NCI-H1694 treated with DMSO at 0.1 percent for 48 hours (cell line): ENCODE results near the gene PLD4.

ENCODE experiments used
- DNase-seq: peaks from one replicate; lab custom pipeline; 2025; lab: John Stamatoyannopoulos, UW

The PLD4 gene

GRCh38 chr14:104974665-104975390 lies 50.1 kb downstream of the PLD4 start:
- no peak for DNase-seq

GRCh38 chr14:104975481-104976197 lies 51.0 kb downstream of the PLD4 start:
- DNase-seq: peak; percentile 49

- DNase-seq: peak; percentile 78
These were observed 51.7 kb downstream of the PLD4 start for GRCh38 chr14:104976198-104977007.

DNA sequence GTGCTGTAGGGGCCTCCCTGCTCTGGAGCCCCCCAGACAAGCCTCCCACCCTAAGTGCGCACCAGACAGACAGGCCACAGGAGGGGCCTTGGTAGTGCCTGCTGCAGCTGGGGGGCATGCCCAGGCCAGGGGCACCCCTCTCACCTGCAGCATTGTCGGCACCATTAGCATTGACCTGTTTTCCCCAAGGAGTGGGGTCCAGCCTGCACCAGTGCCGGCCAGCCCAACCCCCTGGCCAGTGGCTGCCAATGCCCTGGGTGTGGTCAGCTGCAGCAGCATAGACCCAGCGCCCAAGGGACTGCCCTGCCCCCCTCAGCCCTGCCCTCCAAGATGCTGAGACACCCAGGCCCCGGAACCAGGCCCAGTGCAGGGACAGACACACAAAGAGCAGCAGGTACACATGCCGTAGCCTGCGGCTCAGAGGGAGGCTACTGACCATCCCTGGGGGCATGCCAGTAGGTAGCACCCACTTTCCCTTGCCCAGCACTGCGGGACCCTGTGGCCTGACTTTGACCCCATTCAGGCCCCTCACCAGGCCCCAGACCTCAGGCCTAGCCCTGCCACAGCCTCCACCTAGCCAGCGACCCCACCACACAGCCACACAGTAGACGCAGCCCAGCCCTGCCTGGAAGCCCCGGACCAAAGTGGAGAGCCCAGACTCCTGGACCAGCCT lies 52.5 kb downstream of the PLD4 start:
- DNase-seq: no peak

- DNase-seq: peak; percentile 71
These were observed 53.3 kb downstream of the PLD4 start, which contains the start of gene AHNAK2 for GRCh38 chr14:104977681-104978653. Gene AHNAK2, minus strand, starts transcription at chr14:104978374. Its CDS starts 137 bp downstream, at chr14:104978237.

DNA sequence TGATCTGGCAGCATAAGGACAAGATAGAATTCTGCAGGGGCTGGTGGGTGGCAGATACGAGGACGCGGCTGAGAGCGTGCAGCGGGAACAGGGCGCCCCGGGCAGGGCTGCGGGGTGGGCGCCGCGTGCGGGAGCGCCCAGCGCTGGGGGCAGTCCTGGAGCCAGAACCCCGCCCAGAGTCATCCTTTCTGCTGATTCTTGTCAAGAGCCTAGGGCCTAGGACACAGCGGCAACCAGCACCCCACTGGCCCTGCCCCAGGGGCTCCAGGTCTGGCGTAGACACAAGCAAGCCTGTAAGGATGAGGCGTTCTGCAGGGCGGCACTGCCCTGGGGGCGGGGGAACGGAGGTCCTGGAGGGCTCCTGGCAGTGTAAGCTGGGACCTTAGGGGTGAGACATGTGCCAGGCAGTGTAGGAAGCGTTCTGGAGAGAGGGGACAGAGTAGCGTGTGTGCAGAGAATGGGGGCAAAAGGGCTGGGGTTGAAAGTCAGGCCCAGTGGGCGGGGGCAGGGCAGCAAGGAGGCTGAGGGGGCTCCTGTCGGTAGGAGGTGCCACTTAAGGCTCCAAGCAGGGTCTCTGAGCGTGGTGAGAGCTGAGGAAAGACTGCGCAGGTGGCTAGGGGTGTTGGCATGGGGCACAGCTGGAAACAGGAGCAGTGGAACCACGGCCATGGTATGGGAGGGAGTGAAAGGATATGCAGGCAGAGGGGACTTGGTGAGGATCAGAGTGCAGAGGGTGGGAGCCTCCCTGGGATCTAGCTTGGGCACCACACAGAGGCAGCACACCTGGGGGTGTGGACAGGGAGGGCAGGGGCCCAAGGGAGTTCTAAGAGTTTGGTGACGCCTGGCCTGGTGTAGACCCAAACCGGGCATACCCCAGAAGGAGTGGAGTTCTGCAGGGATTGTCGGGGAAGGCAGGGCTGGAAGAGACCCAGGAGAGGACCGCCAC lies 54.3 kb downstream of the PLD4 start:
- DNase-seq: no peak

DNA sequence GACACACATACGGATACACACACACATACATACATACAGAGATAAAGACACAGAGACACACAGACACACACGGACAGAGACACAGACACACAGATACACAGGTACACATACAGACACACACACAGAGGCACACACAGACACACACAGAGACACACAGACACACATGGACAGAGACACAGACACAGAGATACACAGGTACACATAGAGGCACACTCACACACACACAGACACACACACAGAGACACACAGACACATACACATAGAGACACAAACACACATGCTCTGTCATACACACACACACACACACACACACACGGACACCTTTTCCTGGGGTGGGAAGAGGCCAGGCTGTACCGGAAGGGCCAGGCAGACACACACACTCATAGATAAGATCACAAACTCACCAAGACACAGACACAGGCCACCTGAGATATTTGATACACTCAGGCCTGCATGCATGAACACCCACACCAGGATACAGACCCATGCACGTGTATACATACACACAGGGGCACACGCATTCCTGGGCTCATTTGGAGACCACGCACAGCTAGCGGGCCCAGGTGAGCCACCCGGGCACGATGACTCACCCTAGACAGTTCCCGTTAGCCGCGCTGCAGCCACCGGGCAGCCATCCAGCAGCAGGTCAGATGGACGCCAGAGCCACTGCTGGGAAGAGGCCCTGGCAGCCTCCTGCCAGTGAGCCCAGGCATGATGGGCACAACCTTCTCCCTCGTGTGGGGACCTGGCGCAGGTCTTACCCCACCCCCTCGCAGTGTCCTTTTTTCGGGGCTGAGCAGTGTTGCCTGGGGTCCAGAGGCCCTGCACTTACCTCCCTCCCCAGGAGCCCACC lies 55.3 kb downstream of the PLD4 start:
- no peak for DNase-seq

DNA sequence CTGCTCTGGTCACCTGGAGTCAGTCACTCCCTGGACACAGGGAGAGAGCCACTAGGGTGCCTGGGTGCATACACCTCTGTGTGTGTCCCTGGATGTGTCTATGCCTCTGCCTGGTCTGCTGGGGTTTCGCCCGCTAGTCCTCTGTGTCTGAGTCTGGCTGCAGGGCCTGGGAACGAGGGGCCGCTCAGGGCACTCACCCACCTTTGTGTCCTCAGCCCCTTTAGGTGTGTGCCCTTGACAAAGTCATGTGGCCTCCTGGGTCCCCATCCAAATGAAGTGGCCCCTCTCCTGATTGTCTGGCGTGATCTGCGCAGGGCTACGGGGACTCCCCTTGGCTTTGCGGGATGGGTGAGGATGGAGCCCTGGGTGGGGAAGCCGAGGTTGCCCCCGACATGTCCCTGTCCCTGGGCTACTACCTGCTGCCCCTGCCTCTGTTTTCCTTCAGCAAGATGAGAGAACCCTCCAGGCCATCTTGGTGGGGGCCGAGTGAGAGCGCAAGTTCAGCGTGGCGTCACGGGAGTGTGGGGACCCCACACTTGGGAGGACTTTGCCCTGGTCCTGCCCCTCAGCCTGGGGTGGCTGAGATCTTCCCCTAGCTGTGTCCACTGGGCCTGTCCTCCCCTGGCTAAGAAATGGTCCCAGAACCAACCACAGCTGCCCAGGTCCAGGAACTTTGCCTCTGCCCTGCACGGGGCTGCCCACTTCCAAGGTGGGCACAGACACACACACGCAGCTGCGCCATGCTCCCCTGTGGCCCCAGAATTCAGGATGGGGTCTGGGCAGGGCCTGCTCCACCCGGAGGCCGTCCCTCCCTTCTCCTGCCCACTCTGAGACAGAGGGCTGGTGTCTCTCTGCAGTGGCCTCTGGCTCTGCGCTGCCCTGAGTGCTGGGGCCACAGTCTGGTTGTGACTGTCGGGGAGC lies 56.2 kb downstream of the PLD4 start:
- no peak for DNase-seq

GRCh38 chr14:104981699-104982541 lies 57.2 kb downstream of the PLD4 start:
- peak; percentile 50 for DNase-seq

DNA sequence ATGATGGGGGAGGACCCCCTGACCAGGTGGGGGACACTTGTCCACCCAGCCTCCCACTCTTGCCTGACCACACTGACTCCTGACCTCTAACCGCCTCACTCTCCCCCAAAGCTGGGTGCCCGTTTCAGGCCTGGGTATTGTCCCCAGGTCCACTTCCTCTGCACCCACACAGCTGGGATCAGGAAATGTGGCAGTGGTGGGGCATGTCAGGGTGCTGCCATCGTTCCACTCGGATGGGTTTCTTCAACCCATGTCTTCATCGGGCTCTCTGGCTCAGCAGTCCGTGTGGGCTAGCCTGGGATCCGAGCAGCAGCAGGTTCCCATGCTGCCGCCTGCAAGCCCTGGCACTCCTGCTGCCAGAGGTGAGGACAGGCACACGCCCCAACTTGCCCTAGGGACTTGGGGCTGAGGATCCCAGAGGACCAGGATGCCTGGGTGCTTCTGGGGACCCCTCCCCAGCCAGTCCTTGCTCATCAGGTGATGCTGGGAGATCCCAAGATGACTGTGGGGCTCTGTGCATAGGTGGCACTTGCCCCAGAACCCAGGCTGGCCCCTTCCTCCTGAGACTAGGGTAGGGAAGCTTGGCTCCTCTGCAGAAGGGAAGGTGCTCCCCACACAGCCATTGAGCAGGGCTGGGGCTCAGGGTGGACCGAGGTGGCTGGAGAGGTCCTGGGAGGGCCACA lies 58.0 kb downstream of the PLD4 start:
- DNase-seq: no peak
